Suprapubic skin (tissue), 4 donors: ENCODE results near the gene MGAT3.

Experiments used
- CTCF ChIP-seq, 2 donors: fragments of 200-600 bp in 1 of 2; fragments of 450-650 bp in 1 of 2; sonication (generic) in 1 of 2; IDR thresholded peaks; one replicate each; pipeline ENCODE4 v1.5.1; 2016 to 2019; ENCODE audit warnings: antibody characterized with exemption in 2 of 2, mild to moderate bottlenecking in 1 of 2, moderate library complexity in 1 of 2
- POLR2A ChIP-seq, 2 donors: fragments of 450-650 bp; IDR thresholded peaks; one replicate each; pipeline ENCODE4 v1.6.1; 2017; ENCODE audit warnings: antibody characterized with exemption in 2 of 2, mild to moderate bottlenecking in 2 of 2, moderate library complexity in 2 of 2
- POLR2AphosphoS5 ChIP-seq, 3 donors: sonication (generic); formaldehyde crosslinking; IDR thresholded peaks; one replicate each; pipeline ENCODE4 v1.6.1; 2017; ENCODE audit warnings: antibody characterized with exemption in 3 of 3

- TF ChIP-seq CTCF (IDR thresholded peaks at IDR 0.05) (no peak), POLR2AphosphoS5 (IDR thresholded peaks at IDR 0.05) (no peak), POLR2A (IDR thresholded peaks at IDR 0.05) (no peak)
These were observed 35.4 kb downstream of the MGAT3 start for GRCh38 chr22:39492186-39492585.
